BE2C (cell line): ENCODE data around the gene GOLIM4.
A peak's percentile ranks its signal among the peaks of the same experiment; 100 is the strongest.

Experiments used
- DNase-seq: peaks from one replicate; pipeline ENCODE4 v3.0.0-alpha.2; 2020
- H3K27me3 ChIP-seq: fragments of 250-450 bp; sonication (Bioruptor Pico); 2 replicates; pipeline ENCODE4 v1.5.1; 2020; ENCODE audit warnings: mild to moderate bottlenecking
- H3K36me3 ChIP-seq: fragments of 250-450 bp; sonication (Bioruptor Pico); 2 replicates; pipeline ENCODE4 v1.5.1; 2020; ENCODE audit warnings: mild to moderate bottlenecking
- H3K4me1 ChIP-seq: fragments of 250-450 bp; sonication (Bioruptor Pico); 2 replicates; pipeline ENCODE4 v1.5.1; 2020
- H3K4me3 ChIP-seq: 2 replicates; pipeline ENCODE4 v1.5.1; 2011; ENCODE audit warnings: low read depth, low read length
- H3K9me3 ChIP-seq: fragments of 250-450 bp; sonication (Bioruptor Pico); 2 replicates; pipeline ENCODE4 v1.5.1; 2020
- CTCF ChIP-seq: IDR thresholded peaks from 2 replicates; pipeline ENCODE4 v1.5.1; 2012; ENCODE audit warnings: mild to moderate bottlenecking, low read depth, low read length

The GOLIM4 gene

GRCh38 chr3:168088106-168088720 is 7.5 kb downstream of the GOLIM4 start:
- no peak overlapping the region for H3K4me3 ChIP-seq
- peaks cover 24% of the 10 kb centered on the region for H3K4me1 ChIP-seq
- H3K9me3 ChIP-seq, result no peaks in the 10 kb centered on the region
- H3K36me3 ChIP-seq, result no peaks in the 10 kb centered on the region
- DNase-seq, result peak; percentile 20
- peak; percentile 61 for TF ChIP-seq CTCF
- H3K27me3 ChIP-seq, result no peaks in the 10 kb centered on the region

- Histone ChIP-seq H3K27me3 (no peaks in the 10 kb centered on the region), H3K4me1 (peaks cover 24% of the 10 kb centered on the region)
Measured at GRCh38 chr3:168087539-168087938, 8.2 kb downstream of the GOLIM4 start.

GRCh38 chr3:168086541-168087260 is 9.0 kb downstream of the GOLIM4 start:
- TF ChIP-seq CTCF, result no peak
- H3K27me3 ChIP-seq, result no peaks in the 10 kb centered on the region

More at GRCh38 chr3:168087539-168087938, 8.2 kb downstream of the GOLIM4 start:
- H3K36me3 ChIP-seq, result no peaks in the 10 kb centered on the region
- DNase-seq, result no peak
- no peak overlapping the region for H3K4me3 ChIP-seq
- TF ChIP-seq CTCF, result no peak
- no peaks in the 10 kb centered on the region for H3K9me3 ChIP-seq

GRCh38 chr3:168085491-168086119 is 10.1 kb downstream of the GOLIM4 start:
- no peaks in the 10 kb centered on the region for H3K9me3 ChIP-seq
- no peak overlapping the region for H3K4me3 ChIP-seq
- TF ChIP-seq CTCF, result no peak
- DNase-seq, result no peak
- H3K27me3 ChIP-seq, result no peaks in the 10 kb centered on the region
- no peaks in the 10 kb centered on the region for H3K36me3 ChIP-seq
- peaks cover 24% of the 10 kb centered on the region for H3K4me1 ChIP-seq

More at GRCh38 chr3:168086541-168087260, 9.0 kb downstream of the GOLIM4 start:
- peaks cover 18% of the 10 kb centered on the region for H3K4me1 ChIP-seq
- H3K36me3 ChIP-seq, result no peaks in the 10 kb centered on the region
- no peaks in the 10 kb centered on the region for H3K9me3 ChIP-seq
- DNase-seq, result no peak
- no peak overlapping the region for H3K4me3 ChIP-seq

GRCh38 chr3:168083906-168084305 is 11.8 kb downstream of the GOLIM4 start:
- Histone ChIP-seq H3K36me3 (no peaks in the 10 kb centered on the region), H3K9me3 (no peaks in the 10 kb centered on the region), H3K27me3 (no peaks in the 10 kb centered on the region), H3K4me1 (peaks cover 30% of the 10 kb centered on the region), H3K4me3 (no peak overlapping the region)
- TF ChIP-seq CTCF, result no peak
- no peak for DNase-seq

- H3K27me3 ChIP-seq, result no peaks in the 10 kb centered on the region
- H3K36me3 ChIP-seq, result no peaks in the 10 kb centered on the region
- H3K4me3 ChIP-seq, result no peak overlapping the region
- DNase-seq, result no peak
- no peak for TF ChIP-seq CTCF
- no peaks in the 10 kb centered on the region for H3K9me3 ChIP-seq
- peaks cover 23% of the 10 kb centered on the region for H3K4me1 ChIP-seq
Measured at GRCh38 chr3:168081856-168082255, 13.9 kb downstream of the GOLIM4 start.
